ENCODE measurements around the gene SPDYE9. TPM values are rescaled to one million over a fixed set of nuclear protein-coding genes. Genes with fewer than 3 reads are reported as not detected.

SPDYE9 gene, protein sequence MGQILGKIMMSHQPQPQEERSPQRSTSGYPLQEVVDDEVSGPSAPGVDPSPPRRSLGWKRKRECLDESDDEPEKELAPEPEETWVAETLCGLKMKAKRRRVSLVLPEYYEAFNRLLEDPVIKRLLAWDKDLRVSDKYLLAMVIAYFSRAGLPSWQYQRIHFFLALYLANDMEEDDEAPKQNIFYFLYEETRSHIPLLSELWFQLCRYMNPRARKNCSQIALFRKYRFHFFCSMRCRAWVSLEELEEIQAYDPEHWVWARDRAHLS
- not detected in 2 replicates for total RNA-seq

GRCh38 chr7:73085938-73086337 is at the start of gene SPDYE9:
Gene SPDYE9 (minus strand): TSS chr7:73086038. CDS start chr7:73084238, 1,800 bp downstream.

DNA sequence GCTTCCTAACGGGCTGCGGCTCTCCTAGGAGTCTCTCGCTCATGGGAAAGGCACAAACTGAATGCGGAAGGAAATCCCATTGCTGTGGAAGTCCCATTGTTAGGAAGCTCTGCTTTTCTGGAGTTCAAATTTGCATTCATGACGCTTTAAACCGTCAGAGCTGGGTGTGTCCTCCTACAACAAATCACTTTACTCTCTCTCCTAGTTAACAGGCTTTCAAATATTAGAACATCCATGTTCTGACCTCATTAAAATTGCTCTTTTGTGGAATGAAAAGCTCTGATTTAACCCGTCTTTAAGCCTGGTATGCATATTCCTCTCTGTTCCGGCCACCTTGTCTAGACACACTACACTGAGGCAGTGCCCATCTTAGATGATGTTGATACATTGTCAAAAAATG is 28.0 kb downstream of the SPDYE9 start, which contains the start of gene SPDYE11:
Gene SPDYE11 (minus strand): TSS at position 101 of the 400 bp plus-strand sequence. CDS start 1,800 bp downstream, outside the sequence.

DNA sequence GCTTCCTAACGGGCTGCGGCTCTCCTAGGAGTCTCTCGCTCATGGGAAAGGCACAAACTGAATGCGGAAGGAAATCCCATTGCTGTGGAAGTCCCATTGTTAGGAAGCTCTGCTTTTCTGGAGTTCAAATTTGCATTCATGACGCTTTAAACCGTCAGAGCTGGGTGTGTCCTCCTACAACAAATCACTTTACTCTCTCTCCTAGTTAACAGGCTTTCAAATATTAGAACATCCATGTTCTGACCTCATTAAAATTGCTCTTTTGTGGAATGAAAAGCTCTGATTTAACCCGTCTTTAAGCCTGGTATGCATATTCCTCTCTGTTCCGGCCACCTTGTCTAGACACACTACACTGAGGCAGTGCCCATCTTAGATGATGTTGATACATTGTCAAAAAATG is 56.2 kb downstream of the SPDYE9 start, which contains the start of gene SPDYE8:
Gene SPDYE8 (minus strand): TSS at position 101 of the 400 bp plus-strand sequence. CDS start 1,800 bp downstream, outside the sequence.

Other genes starting within 250 kb of the SPDYE9 start
- 7.4 and 11.0 TPM in 2 replicates for gene POM121, start 160.9 kb downstream of the SPDYE9 start, total RNA-seq
- gene TRIM74, start 116.6 kb downstream of the SPDYE9 start, total RNA-seq: not detected in 2 replicates
- not detected in 2 replicates for gene SPDYE8, start 56.3 kb downstream of the SPDYE9 start, total RNA-seq
- gene SPDYE11, start 28.1 kb downstream of the SPDYE9 start, total RNA-seq: not detected in 2 replicates
- gene NSUN5, start 222.8 kb upstream of the SPDYE9 start, total RNA-seq: 10.3 and 18.8 TPM in 2 replicates
- not detected in 2 replicates for gene TRIM50, start 242.0 kb upstream of the SPDYE9 start, total RNA-seq
- gene FKBP6, start 242.1 kb upstream of the SPDYE9 start, total RNA-seq: not detected in 2 replicates

Data from cardiac atrium fibroblast (primary cell).